H9 (cell line): ENCODE results near the gene CADM1. TPM values are rescaled to one million over a fixed set of nuclear protein-coding genes. Genes with fewer than 3 reads are reported as not detected.

ENCODE experiments used
- DNase-seq: peaks from one replicate; pipeline ENCODE4 v3.0.0-alpha.2; 2017
- H2AFZ ChIP-seq: one replicate; pipeline ENCODE4 v1.6.1; 2013; ENCODE audit warnings: mild to moderate bottlenecking, low read length, control low read depth, moderate library complexity
- H2AK5ac ChIP-seq: 2 replicates; pipeline ENCODE4 v1.6.1; 2013; ENCODE audit warnings: low read length, control low read depth, mixed read lengths; ENCODE audit not compliant: insufficient read length
- H2BK120ac ChIP-seq: one replicate; pipeline ENCODE4 v1.6.1; 2013; ENCODE audit warnings: low read depth, mild to moderate bottlenecking, low read length, control low read depth, inconsistent platforms; ENCODE audit not compliant: poor library complexity, severe bottlenecking
- H2BK12ac ChIP-seq: 2 replicates; pipeline ENCODE4 v1.6.1; 2013; ENCODE audit warnings: low read length, control low read depth, mixed read lengths, low read depth; ENCODE audit not compliant: insufficient read length
- H2BK15ac ChIP-seq: 2 replicates; pipeline ENCODE4 v1.6.1; 2013; ENCODE audit warnings: low read depth, low read length, control low read depth
- H2BK20ac ChIP-seq: one replicate; pipeline ENCODE4 v1.6.1; 2013; ENCODE audit warnings: low read depth, mild to moderate bottlenecking, low read length, control low read depth, inconsistent platforms; ENCODE audit not compliant: poor library complexity, severe bottlenecking
- H2BK5ac ChIP-seq: 2 replicates; pipeline ENCODE4 v1.6.1; 2013; ENCODE audit warnings: low read length, control low read depth, mixed read lengths; ENCODE audit not compliant: insufficient read length
- H3K14ac ChIP-seq: 2 replicates; pipeline ENCODE4 v1.6.1; 2013; ENCODE audit warnings: low read length, control low read depth; ENCODE audit not compliant: insufficient read depth
- H3K18ac ChIP-seq: 2 replicates; pipeline ENCODE4 v1.6.1; 2013; ENCODE audit warnings: low read depth, mild to moderate bottlenecking, mixed read lengths, low read length, control low read depth; ENCODE audit not compliant: insufficient read length
- H3K23ac ChIP-seq: 2 replicates; pipeline ENCODE4 v1.6.1; 2013; ENCODE audit warnings: low read length, control low read depth, mixed read lengths, low read depth; ENCODE audit not compliant: insufficient read length
- H3K23me2 ChIP-seq: 2 replicates; pipeline ENCODE4 v1.6.1; 2013; ENCODE audit warnings: low read depth, mild to moderate bottlenecking, mixed read lengths, low read length, control low read depth; ENCODE audit not compliant: insufficient read length, poor library complexity, severe bottlenecking
- H3K27ac ChIP-seq: 2 replicates; pipeline ENCODE4 v1.5.1; 2013; ENCODE audit warnings: low read length, control low read depth, mixed read lengths, low read depth; ENCODE audit not compliant: insufficient read length
- H3K27me3 ChIP-seq: 2 replicates; pipeline ENCODE4 v1.6.1; 2013; ENCODE audit warnings: low read length, control low read depth, inconsistent platforms; ENCODE audit not compliant: insufficient read depth
- H3K4ac ChIP-seq: 2 replicates; pipeline ENCODE4 v1.6.1; 2013; ENCODE audit warnings: low read depth, mild to moderate bottlenecking, control low read depth, inconsistent platforms, low read length, moderate library complexity
- H3K4me1 ChIP-seq: 2 replicates; pipeline ENCODE4 v1.6.1; 2013; ENCODE audit warnings: low read length, control low read depth, inconsistent platforms; ENCODE audit not compliant: insufficient read depth
- H3K4me2 ChIP-seq: 2 replicates; pipeline ENCODE4 v1.6.1; 2013; ENCODE audit warnings: low read length, control low read depth, mixed read lengths; ENCODE audit not compliant: insufficient read length, insufficient read depth
- H3K56ac ChIP-seq: 2 replicates; pipeline ENCODE4 v1.6.1; 2013; ENCODE audit warnings: low read depth, mild to moderate bottlenecking, mixed read lengths, low read length, control low read depth; ENCODE audit not compliant: insufficient read length
- H3K79me1 ChIP-seq: 2 replicates; pipeline ENCODE4 v1.6.1; 2013; ENCODE audit warnings: low read depth, mild to moderate bottlenecking, moderate library complexity, low read length, control low read depth, inconsistent platforms; ENCODE audit not compliant: insufficient read depth, poor library complexity, severe bottlenecking
- H3K79me2 ChIP-seq: 2 replicates; pipeline ENCODE4 v1.6.1; 2013; ENCODE audit warnings: low read length, control low read depth, inconsistent platforms; ENCODE audit not compliant: insufficient read depth
- H3K9ac ChIP-seq: 2 replicates; pipeline ENCODE4 v1.6.1; 2013; ENCODE audit warnings: low read length, control low read depth, mixed read lengths; ENCODE audit not compliant: insufficient read length; ENCODE audit errors: extremely low read depth
- H3K9me3 ChIP-seq: one replicate; pipeline ENCODE4 v1.6.1; 2013; ENCODE audit warnings: low read depth, low read length, inconsistent platforms; ENCODE audit not compliant: control insufficient read depth
- H3T11ph ChIP-seq: one replicate; pipeline ENCODE4 v1.6.1; 2013; ENCODE audit warnings: mild to moderate bottlenecking, low read length, control low read depth, inconsistent platforms
- H4K20me1 ChIP-seq: one replicate; pipeline ENCODE4 v1.6.1; 2013; ENCODE audit not compliant: control insufficient read depth, insufficient read length, insufficient read depth
- H4K5ac ChIP-seq: 2 replicates; pipeline ENCODE4 v1.6.1; 2013; ENCODE audit warnings: low read depth, mild to moderate bottlenecking, mixed read lengths, low read length, control low read depth; ENCODE audit not compliant: insufficient read length
- H4K8ac ChIP-seq: replicated peaks from 2 replicates; pipeline ENCODE4 v1.6.1; 2013; ENCODE audit warnings: low read length, control low read depth, mixed read lengths, low read depth; ENCODE audit not compliant: insufficient read length
- H4K91ac ChIP-seq: 2 replicates; pipeline ENCODE4 v1.6.1; 2013; ENCODE audit warnings: low read depth, mild to moderate bottlenecking, moderate library complexity, mixed read lengths, low read length, control low read depth; ENCODE audit not compliant: insufficient read length
- H3K27ac Mint-ChIP-seq, 3 experiments: 2 replicates in 2 of 3; 3 replicates in 1 of 3; pipeline ENCODE4 v1.8.0; 2020 to 2021; ENCODE audit warnings: mixed read lengths in 3 of 3, mild to moderate bottlenecking in 1 of 3, moderate library complexity in 1 of 3
- H3K27me3 Mint-ChIP-seq: 2 replicates; pipeline ENCODE4 v1.8.0; 2021; ENCODE audit warnings: low read depth, mild to moderate bottlenecking, moderate library complexity, mixed read lengths
- H3K36me3 Mint-ChIP-seq, 3 experiments: 2 replicates in 2 of 3; 3 replicates in 1 of 3; pipeline ENCODE4 v1.8.0; 2020 to 2021; ENCODE audit warnings: low read depth in 3 of 3, mixed read lengths in 3 of 3; ENCODE audit not compliant: insufficient read depth in 1 of 3
- H3K4me1 Mint-ChIP-seq, 2 experiments: 2 replicates each; pipeline ENCODE4 v1.8.0; 2020; ENCODE audit warnings: mixed read lengths in 2 of 2
- H3K4me3 Mint-ChIP-seq, 2 experiments: 2 replicates in 1 of 2; 3 replicates in 1 of 2; pipeline ENCODE4 v1.8.0; 2020 to 2021; ENCODE audit warnings: mild to moderate bottlenecking in 2 of 2, mixed read lengths in 2 of 2, moderate library complexity in 1 of 2
- H3K9me3 Mint-ChIP-seq, 2 experiments: 2 replicates in 1 of 2; 3 replicates in 1 of 2; pipeline ENCODE4 v1.8.0; 2020; ENCODE audit warnings: mild to moderate bottlenecking in 2 of 2, mixed read lengths in 2 of 2, moderate library complexity in 1 of 2
- CTCF ChIP-seq: fragments of 200-600 bp; sonication (generic); conservative IDR thresholded peaks from 3 replicates; pipeline ENCODE4 v1.8.0; 2021; ENCODE audit warnings: antibody characterized with exemption, mild to moderate bottlenecking
- WGBS: extraction: QIAGEN DNeasy Blood & Tissue Kit; methylation state at CpG from one replicate; pipeline ENCODE4 v1.1.7; 2013; ENCODE audit warnings: missing lambda C conversion rate, low lambda C conversion rate, mixed read lengths; ENCODE audit not compliant: insufficient read length; ENCODE audit errors: extremely low coverage; 5-methylcytosine and 5-hydroxymethylcytosine counted together
- total RNA-seq: library from RNA; stranded (reverse); gene quantifications from 2 replicates; pipeline ENCODE4 v1.2.1, GENCODE V29; 2021

The CADM1 gene
- total RNA-seq, 1 experiment from 2014 or later = 11.9 TPM

GRCh38 chr11:115178705-115179104 is 325.5 kb downstream of the CADM1 start:
- no peak overlapping the region for H3K27ac Mint-ChIP-seq

More at GRCh38 chr11:115178705-115179104, 325.5 kb downstream of the CADM1 start:
- Histone ChIP-seq H3K27ac (no peak overlapping the region), H3K9ac (no peak overlapping the region), H3T11ph (no peak overlapping the region), H3K14ac (no peak overlapping the region; the same call in 1 of the 2 replicates), H3K79me1 (no peaks in the 10 kb centered on the region), H3K18ac (no peak overlapping the region), H2BK15ac (no peak overlapping the region), H4K8ac (no peak overlapping the region), H3K79me2 (no peaks in the 10 kb centered on the region), H3K23me2 (no peaks in the 10 kb centered on the region), H2BK5ac (no peak overlapping the region), H3K23ac (no peak overlapping the region), H2AK5ac (no peak overlapping the region), H4K5ac (no peak overlapping the region), H4K20me1 (no peaks in the 10 kb centered on the region), H2BK12ac (no peak overlapping the region), H3K56ac (no peak overlapping the region), H2AFZ (no peak overlapping the region), H4K91ac (no peak overlapping the region), H3K27me3 (no peaks in the 10 kb centered on the region), H3K9me3 (no peaks in the 10 kb centered on the region), H2BK120ac (no peak overlapping the region), H3K4me1 (peaks cover 3% of the 10 kb centered on the region; the same call in 1 of the 2 replicates), H3K4me2 (no peak overlapping the region), H2BK20ac (no peak overlapping the region), H3K4ac (no peak overlapping the region)
- no peaks in the 10 kb centered on the region; the same call in none of the 2 replicates for H3K27me3 Mint-ChIP-seq
- no peak for DNase-seq
- H3K4me1 Mint-ChIP-seq = peaks cover 30 to 49% of the 10 kb centered on the region in 2 experiments
- WGBS = no CpG with 5 or more reads among the region's 14 CpGs
- no peak for TF ChIP-seq CTCF
- no peaks in the 10 kb centered on the region for H3K9me3 Mint-ChIP-seq
- H3K4me3 Mint-ChIP-seq = no peak overlapping the region
- no peaks in the 10 kb centered on the region for H3K36me3 Mint-ChIP-seq
